ENCODE results near the gene GPATCH2L.

Gene GPATCH2L

DNA sequence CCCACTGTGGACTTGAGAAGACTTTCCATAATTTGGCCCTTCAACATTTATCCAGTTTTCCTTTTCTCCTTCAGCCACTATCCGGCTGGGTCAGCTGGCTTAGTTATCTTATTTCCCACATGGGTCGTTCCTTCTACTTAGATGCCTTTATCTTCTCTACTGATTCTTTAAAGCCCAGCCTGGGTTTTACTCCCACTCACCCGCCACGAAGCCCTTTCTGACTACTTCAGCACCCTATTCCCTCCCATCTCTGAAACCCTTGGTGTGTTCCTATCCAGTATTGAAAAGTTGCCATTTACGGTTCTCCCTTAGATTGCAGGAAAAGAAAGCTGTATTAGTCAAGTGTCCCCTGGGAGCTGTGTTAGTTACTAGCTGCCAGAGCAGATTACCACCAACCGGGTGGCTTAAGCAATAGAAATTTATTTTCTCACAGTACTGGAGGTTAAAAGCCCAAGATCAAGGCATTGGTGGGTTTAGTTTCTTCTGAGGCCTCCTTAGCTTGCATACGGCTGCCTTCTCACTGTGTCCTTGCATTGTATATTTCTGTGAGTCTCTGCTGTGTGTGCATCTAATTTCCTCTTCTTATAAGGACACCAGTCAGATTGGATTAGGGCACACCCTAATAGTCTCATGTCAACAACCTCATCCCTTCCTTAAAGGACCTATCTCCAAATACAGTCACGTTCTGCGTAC lies 105.5 kb downstream of the GPATCH2L start:
- DNase-seq (ENCODE audit: low read depth) = peak; percentile 86

DNA sequence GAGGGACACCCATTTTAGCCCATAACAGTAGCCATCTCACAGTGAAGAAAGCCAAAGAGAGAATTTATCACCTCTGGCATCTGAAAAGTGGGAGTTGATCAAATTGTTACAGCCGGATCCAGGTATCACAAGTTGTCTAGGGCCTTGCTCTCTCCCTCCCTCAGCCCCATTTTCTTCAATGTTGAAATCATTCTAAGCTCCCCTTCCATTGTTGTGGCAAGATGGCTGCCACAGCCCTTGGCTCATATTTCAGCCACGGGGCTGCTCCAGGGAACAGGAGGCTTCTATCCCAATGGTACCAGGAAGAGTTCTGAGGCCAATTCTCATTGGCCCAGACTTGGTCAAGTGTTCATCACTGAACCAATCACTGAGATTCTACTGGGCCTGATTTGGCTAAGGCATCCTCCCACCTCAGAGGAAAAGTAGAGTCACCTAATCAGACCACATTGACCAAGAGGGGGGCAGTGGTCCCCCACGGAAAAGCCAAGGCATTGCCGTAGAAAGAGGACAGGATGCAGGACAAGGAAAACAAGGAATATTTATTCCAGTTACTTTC lies 106.2 kb downstream of the GPATCH2L start:
- no peak for DNase-seq (ENCODE audit: low read depth)

DNA sequence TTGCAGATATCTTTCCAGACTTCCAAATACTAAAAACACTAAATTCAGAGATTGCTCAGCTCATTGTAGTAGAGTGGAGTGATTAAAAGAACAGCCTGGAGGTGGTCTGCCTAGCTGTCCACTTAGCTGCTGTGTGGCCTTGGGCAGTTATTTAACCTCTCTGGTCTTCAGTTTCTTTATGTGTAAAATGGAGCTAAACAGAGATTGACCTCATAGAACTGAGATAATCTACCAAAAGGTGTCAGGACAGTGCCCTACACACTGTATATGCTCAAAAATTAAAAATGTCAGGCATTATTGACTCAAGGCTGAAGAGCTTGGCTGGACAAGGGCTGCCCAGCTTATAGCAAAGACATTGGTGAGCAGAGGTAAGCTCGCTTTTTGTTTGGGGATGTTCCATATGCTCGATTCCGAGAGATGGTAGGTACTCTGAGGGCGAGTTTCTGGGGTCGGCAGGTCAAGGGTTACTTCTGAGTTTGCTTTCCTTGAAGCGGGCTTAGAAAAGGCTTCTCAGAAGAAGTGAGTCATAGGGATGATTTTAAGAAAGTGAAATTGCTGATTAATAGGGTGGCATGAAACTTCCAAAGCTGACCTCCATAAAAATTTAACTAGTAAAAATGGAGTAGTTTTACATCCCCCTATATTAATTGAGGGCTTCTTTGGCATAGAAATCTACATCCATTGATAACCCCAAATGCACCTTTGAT lies 107.5 kb downstream of the GPATCH2L start:
- no peak for DNase-seq (ENCODE audit: low read depth)

DNA sequence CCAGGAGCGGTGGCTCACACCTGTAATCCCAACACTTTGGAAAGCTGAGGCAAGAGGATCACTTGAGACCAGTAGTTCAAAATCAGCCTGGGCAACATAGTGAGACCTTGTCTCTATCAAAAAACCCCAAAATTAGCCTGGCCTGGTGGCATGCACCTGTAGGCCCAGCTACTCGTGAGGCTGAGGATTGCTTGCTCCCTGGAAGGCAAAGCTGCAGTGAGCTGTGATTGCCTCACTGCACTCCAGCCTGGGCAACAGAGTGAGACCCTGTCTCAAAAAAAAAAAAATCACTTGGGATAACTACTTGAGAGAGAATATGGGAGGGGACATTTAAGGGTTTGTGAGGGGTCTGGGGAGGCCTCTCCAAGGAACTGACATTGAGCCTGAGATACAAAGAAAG lies 109.0 kb downstream of the GPATCH2L start:
- DNase-seq (ENCODE audit: low read depth) = no peak

DNA sequence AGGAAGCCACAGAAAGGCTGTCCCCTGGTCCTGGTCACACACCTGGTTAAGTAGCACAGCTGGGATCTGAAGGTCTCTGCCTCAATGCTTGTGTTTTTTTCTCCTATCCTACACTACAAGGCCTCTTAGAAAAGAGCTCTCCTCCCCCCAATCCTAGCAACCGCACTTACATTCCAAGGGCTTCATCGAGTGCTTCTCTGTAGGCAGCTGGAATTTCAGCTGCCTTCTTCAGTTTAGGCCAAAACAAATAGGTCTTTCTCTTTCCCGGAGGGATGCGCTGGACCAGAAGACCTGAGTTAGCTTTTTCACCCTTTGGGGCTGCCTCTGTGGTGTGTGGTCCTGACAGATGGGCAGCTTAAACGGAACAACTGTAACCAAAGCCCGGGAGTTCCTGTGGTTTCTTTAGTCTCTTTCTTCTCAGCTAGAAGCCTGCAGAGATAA lies 109.7 kb downstream of the GPATCH2L start:
- DNase-seq (ENCODE audit: low read depth) = no peak

DNA sequence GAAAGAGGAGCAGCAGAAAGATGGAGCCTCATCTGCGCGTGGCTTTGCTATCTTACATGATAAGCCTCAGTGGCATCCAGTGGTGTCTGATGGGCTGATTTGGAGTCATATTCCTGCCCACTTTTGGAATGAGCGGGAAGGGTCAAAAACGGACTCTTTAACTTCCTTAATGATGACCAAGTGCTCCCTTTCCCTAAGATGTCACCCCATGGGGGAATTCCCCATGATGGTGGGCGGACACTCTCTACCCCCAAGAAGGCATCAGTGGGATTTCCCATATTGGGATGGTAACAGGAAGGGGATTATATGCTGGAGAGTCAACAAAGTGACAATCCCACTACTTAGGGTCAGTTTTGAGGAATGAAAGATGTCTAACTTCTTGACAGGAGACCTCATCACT lies 110.9 kb downstream of the GPATCH2L start:
- DNase-seq (ENCODE audit: low read depth) = no peak
